Trophoblast cell (in vitro differentiated cells and primary cell): ENCODE data around the gene CD2AP.
"Not testable (repeated sequence)": the region's sequence is repeated elsewhere in the genome, so short reads cannot be mapped to it uniquely, and the experiment has no call there.

Experiments used
- DNase-seq, 2 donors: peaks; one replicate each; pipeline ENCODE4 v3.0.0-alpha.2; 2016
- H2AFZ ChIP-seq: 2 replicates; pipeline ENCODE4 v1.6.1; 2013; ENCODE audit warnings: low read length, moderate library complexity, mild to moderate bottlenecking; ENCODE audit not compliant: insufficient read depth, poor library complexity
- H2AK5ac ChIP-seq: 2 replicates; pipeline ENCODE4 v1.6.1; 2013; ENCODE audit warnings: mild to moderate bottlenecking, low read length
- H2BK120ac ChIP-seq: 2 replicates; pipeline ENCODE4 v1.6.1; 2013; ENCODE audit warnings: low read length, mild to moderate bottlenecking, moderate library complexity; ENCODE audit not compliant: insufficient read depth, poor library complexity
- H2BK12ac ChIP-seq: 2 replicates; pipeline ENCODE4 v1.6.1; 2013; ENCODE audit warnings: mild to moderate bottlenecking, low read length, moderate library complexity
- H2BK5ac ChIP-seq: 2 replicates; pipeline ENCODE4 v1.6.1; 2013; ENCODE audit warnings: low read length, low read depth, moderate library complexity, mild to moderate bottlenecking; ENCODE audit not compliant: poor library complexity
- H3K14ac ChIP-seq: 2 replicates; pipeline ENCODE4 v1.6.1; 2013; ENCODE audit warnings: mild to moderate bottlenecking, low read length
- H3K18ac ChIP-seq: 2 replicates; pipeline ENCODE4 v1.6.1; 2013; ENCODE audit warnings: mild to moderate bottlenecking, low read length
- H3K23ac ChIP-seq: 2 replicates; pipeline ENCODE4 v1.6.1; 2013; ENCODE audit warnings: low read length
- H3K27ac ChIP-seq: 2 replicates; pipeline ENCODE4 v1.5.1; 2013; ENCODE audit warnings: low read depth, mild to moderate bottlenecking, inconsistent platforms, low read length, moderate library complexity
- H3K27me3 ChIP-seq: 2 replicates; pipeline ENCODE4 v1.6.1; 2013; ENCODE audit warnings: inconsistent platforms, mild to moderate bottlenecking, low read length, moderate library complexity; ENCODE audit not compliant: insufficient read depth
- H3K36me3 ChIP-seq, 2 experiments: 1 replicate in 1 of 2; 2 replicates in 1 of 2; pipeline ENCODE4 v1.6.1; 2013; ENCODE audit warnings: low read length in 2 of 2, mild to moderate bottlenecking in 2 of 2, moderate library complexity in 1 of 2; ENCODE audit not compliant: insufficient read depth in 2 of 2, control insufficient read depth in 1 of 2
- H3K4ac ChIP-seq: 2 replicates; pipeline ENCODE4 v1.6.1; 2013; ENCODE audit warnings: low read depth, mild to moderate bottlenecking, low read length, moderate library complexity
- H3K4me1 ChIP-seq, 2 experiments: 1 replicate in 1 of 2; 2 replicates in 1 of 2; pipeline ENCODE4 v1.6.1; 2013; ENCODE audit warnings: low read length in 2 of 2, mild to moderate bottlenecking in 2 of 2, moderate library complexity in 1 of 2; ENCODE audit not compliant: insufficient read depth in 2 of 2, control insufficient read depth in 1 of 2
- H3K4me2 ChIP-seq: 2 replicates; pipeline ENCODE4 v1.6.1; 2013; ENCODE audit warnings: inconsistent platforms, mild to moderate bottlenecking, low read length, moderate library complexity
- H3K4me3 ChIP-seq: 2 replicates; pipeline ENCODE4 v1.5.1; 2013; ENCODE audit warnings: mild to moderate bottlenecking, low read depth, low read length, inconsistent platforms
- H3K79me1 ChIP-seq: one replicate; pipeline ENCODE4 v1.6.1; 2013; ENCODE audit warnings: low read length
- H3K79me2 ChIP-seq: 2 replicates; pipeline ENCODE4 v1.6.1; 2013; ENCODE audit warnings: low read length, mild to moderate bottlenecking; ENCODE audit not compliant: control insufficient read depth, insufficient read depth, poor library complexity
- H3K9ac ChIP-seq: 2 replicates; pipeline ENCODE4 v1.6.1; 2013; ENCODE audit warnings: mild to moderate bottlenecking, low read length
- H3K9me3 ChIP-seq: 2 replicates; pipeline ENCODE4 v1.6.1; 2013; ENCODE audit warnings: low read depth, mild to moderate bottlenecking, control low read depth, inconsistent platforms, low read length; ENCODE audit not compliant: insufficient read depth
- H4K12ac ChIP-seq: 2 replicates; pipeline ENCODE4 v1.6.1; 2013; ENCODE audit warnings: low read depth, mild to moderate bottlenecking, low read length, moderate library complexity
- H4K8ac ChIP-seq: 2 replicates; pipeline ENCODE4 v1.6.1; 2013; ENCODE audit warnings: low read depth, mild to moderate bottlenecking, low read length, moderate library complexity
- H4K91ac ChIP-seq: one replicate; pipeline ENCODE4 v1.6.1; 2013; ENCODE audit warnings: low read depth, mild to moderate bottlenecking, low read length, moderate library complexity
- WGBS: extraction: QIAGEN DNeasy Blood & Tissue Kit; methylation state at CpG from one replicate; pipeline ENCODE4 v1.1.7; 2013; ENCODE audit warnings: missing lambda C conversion rate; ENCODE audit not compliant: insufficient read length, insufficient coverage; ENCODE audit errors: extremely low coverage; 5-methylcytosine and 5-hydroxymethylcytosine counted together

CD2AP gene

GRCh38 chr6:47556459-47556858, 78.9 kb downstream of the CD2AP start:
- H3K9ac ChIP-seq, H2AK5ac ChIP-seq, H3K79me2 ChIP-seq, H3K9me3 ChIP-seq, H3K23ac ChIP-seq, H3K4me1 ChIP-seq, H3K18ac ChIP-seq, H3K27me3 ChIP-seq, H4K8ac ChIP-seq, H2BK120ac ChIP-seq, DNase-seq, H3K4ac ChIP-seq, H3K79me1 ChIP-seq, H4K91ac ChIP-seq, H4K12ac ChIP-seq, H3K36me3 ChIP-seq, H3K14ac ChIP-seq, H3K4me3 ChIP-seq, H3K4me2 ChIP-seq, H2AFZ ChIP-seq, H2BK5ac ChIP-seq, H2BK12ac ChIP-seq, H3K27ac ChIP-seq: not testable (repeated sequence)
- no CpG with 5 or more reads among the region's 6 CpGs for WGBS

DNA sequence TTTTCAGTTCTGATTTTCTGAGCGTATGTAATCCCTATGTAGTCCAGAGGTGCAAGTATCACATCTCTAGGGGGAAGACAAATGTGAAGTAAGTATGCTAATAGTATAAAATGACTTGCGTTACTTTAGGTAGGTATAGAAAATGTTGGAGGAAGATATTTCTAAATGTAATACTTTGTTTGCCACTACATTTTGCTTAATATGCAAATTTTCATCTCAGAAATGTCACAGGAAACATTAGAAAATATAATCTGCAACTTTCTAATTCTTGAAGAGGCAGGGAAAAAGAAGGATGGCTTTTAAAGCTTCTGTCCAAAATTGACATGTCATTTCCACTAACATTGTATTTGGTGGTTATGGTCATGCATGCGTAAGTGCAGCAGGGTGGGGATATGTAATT, 85.6 kb downstream of the CD2AP start:
- H2BK5ac ChIP-seq: no peak overlapping the region
- H3K27ac ChIP-seq: no peak overlapping the region
- H4K91ac ChIP-seq: no peak overlapping the region
- WGBS: no CpG with 5 or more reads among the region's 3 CpGs
- no peak overlapping the region for H4K8ac ChIP-seq
- H3K9ac ChIP-seq: no peak overlapping the region
- H3K18ac ChIP-seq: no peak overlapping the region
- no peak overlapping the region for H3K23ac ChIP-seq
- no peaks in the 10 kb centered on the region for H3K36me3 ChIP-seq
- H3K27me3 ChIP-seq: no peaks in the 10 kb centered on the region
- no peaks in the 10 kb centered on the region for H3K4me1 ChIP-seq
- no peak overlapping the region for H4K12ac ChIP-seq
- H2AK5ac ChIP-seq: no peak overlapping the region
- no peaks in the 10 kb centered on the region for H3K9me3 ChIP-seq
- H3K79me1 ChIP-seq: no peaks in the 10 kb centered on the region
- H3K4me3 ChIP-seq: no peak overlapping the region
- no peak overlapping the region for H2AFZ ChIP-seq
- DNase-seq: no peak
- H3K4ac ChIP-seq: no peak overlapping the region
- H2BK120ac ChIP-seq: no peak overlapping the region
- H3K79me2 ChIP-seq: no peaks in the 10 kb centered on the region
- H3K4me2 ChIP-seq: no peak overlapping the region
- H3K14ac ChIP-seq: no peak overlapping the region
- no peak overlapping the region for H2BK12ac ChIP-seq

- not testable (repeated sequence) for H3K14ac ChIP-seq, H2AK5ac ChIP-seq, H3K27ac ChIP-seq, H3K79me1 ChIP-seq, H4K12ac ChIP-seq, H3K23ac ChIP-seq, H3K18ac ChIP-seq, H3K4ac ChIP-seq, DNase-seq, H2BK120ac ChIP-seq, H2BK5ac ChIP-seq, H2BK12ac ChIP-seq, H3K9ac ChIP-seq, H4K91ac ChIP-seq, H3K27me3 ChIP-seq, H3K36me3 ChIP-seq, H3K9me3 ChIP-seq, H3K4me3 ChIP-seq, H3K79me2 ChIP-seq, H2AFZ ChIP-seq, H4K8ac ChIP-seq, H3K4me2 ChIP-seq, H3K4me1 ChIP-seq
- no CpG with 5 or more reads among the region's 3 CpGs for WGBS
Observed at GRCh38 chr6:47566602-47567001, 89.0 kb downstream of the CD2AP start.

DNA sequence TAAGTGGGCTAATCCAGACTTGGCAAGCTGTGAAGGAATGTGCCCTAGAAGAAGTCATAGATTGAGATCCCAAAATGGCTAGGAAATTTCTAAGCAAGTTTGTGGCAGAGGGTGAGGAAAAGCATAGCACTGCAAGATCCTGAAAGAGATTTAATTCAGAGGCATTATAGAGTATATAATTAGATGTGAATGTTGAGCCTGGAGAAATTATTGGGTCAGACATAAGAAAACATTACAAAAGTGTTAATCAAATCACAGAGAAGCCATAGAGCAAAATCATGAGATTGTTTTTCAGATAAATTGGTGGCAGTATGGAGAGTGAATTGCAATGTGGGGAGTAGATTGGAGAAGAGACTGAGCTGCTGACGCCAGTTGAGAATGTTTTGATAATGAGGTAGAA, 90.0 kb downstream of the CD2AP start:
- Histone ChIP-seq H3K9ac (no peak overlapping the region), H2BK5ac (no peak overlapping the region), H2AK5ac (no peak overlapping the region), H3K14ac (no peak overlapping the region), H4K12ac (no peak overlapping the region), H4K8ac (no peak overlapping the region), H4K91ac (no peak overlapping the region), H3K9me3 (no peaks in the 10 kb centered on the region), H3K27ac (no peak overlapping the region), H3K4me2 (no peak overlapping the region), H2BK120ac (no peak overlapping the region), H3K27me3 (no peaks in the 10 kb centered on the region), H3K23ac (no peak overlapping the region), H3K4me3 (no peak overlapping the region), H3K4ac (no peak overlapping the region), H3K18ac (no peak overlapping the region), H2BK12ac (no peak overlapping the region), H3K4me1 (no peaks in the 10 kb centered on the region), H3K36me3 (no peaks in the 10 kb centered on the region), H3K79me1 (no peaks in the 10 kb centered on the region), H3K79me2 (no peaks in the 10 kb centered on the region), H2AFZ (no peak overlapping the region)
- DNase-seq: no peak
- no CpG with 5 or more reads among the region's 1 CpG for WGBS
